ENCODE data around the gene CEP164. TPM values are rescaled to one million over a fixed set of nuclear protein-coding genes. Genes with fewer than 3 reads are reported as not detected.

Gene CEP164
- total and polyA plus RNA-seq, 9 of the 15 experiments (the other 6 are each of a cell fraction or from before 2014, with no cell fraction given), result 2.1 to 16.5 (median 10.4) TPM

DNA sequence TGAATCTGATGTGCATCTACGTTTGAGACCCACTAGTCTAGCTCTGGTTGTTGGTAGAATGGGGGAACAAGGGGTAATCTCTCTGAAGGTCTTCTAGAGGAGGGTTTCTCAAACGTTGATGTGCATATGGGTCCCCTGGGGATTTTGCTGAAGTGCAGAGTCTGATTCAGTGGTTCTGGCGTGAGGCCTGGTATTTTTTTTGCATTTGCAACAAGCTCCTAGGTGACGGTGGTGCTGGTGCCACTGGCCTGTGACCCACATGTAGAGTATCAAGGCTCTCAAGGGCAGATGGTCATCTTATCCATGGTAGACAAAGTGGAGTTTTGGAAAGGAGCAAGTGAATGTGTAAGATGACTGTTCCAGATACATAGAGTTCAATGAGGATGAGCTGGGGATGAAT, 97.1 kb downstream of the CEP164 start:
- Histone ChIP-seq H3K9me3 (replicated peaks; ENCODE audit: control insufficient read depth, insufficient read depth, low read depth, low read length) (no peaks in the 10 kb centered on the region), H3K36me3 (ENCODE audit: control insufficient read depth, insufficient read depth, low read length) (no peaks in the 10 kb centered on the region), H3K27ac (ENCODE audit: extremely low read depth, low read depth, low read length) (no peak overlapping the region), H3K27me3 (ENCODE audit: control insufficient read depth in 2 of 2, insufficient read depth in 2 of 2, low read length in 2 of 2) (peaks cover 43 to 75% of the 10 kb centered on the region in 2 experiments), H3K4me2 (ENCODE audit: insufficient read depth, low read length) (no peak overlapping the region), H3K9me1 (ENCODE audit: control insufficient read depth, insufficient read depth, low read length) (no peaks in the 10 kb centered on the region), H4K20me1 (replicated peaks; ENCODE audit: control insufficient read depth, insufficient read depth, low read length) (peaks cover 23% of the 10 kb centered on the region), H3K9ac (ENCODE audit: insufficient read depth in 1 of 2, low read depth in 2 of 2, low read length in 2 of 2) (no peak overlapping the region), H3K4me1 (replicated peaks in 1 of 2; ENCODE audit: control insufficient read depth in 2 of 2, insufficient read depth in 2 of 2, low read length in 2 of 2) (peaks cover 0 to 5% of the 10 kb centered on the region in 2 experiments; a peak in 3 of 5 replicates), H2AFZ (ENCODE audit: low read depth, low read length) (no peak overlapping the region), H3K4me3 (no peak overlapping the region), H3K79me2 (ENCODE audit: control insufficient read depth, insufficient read depth, low read length) (no peaks in the 10 kb centered on the region)
- FAIRE-seq (no peak), DNase-seq (ENCODE audit: extremely low read depth in 1 of 4, low spot score in 3 of 4) (no peak), ATAC-seq (no peak)
- TF ChIP-seq, protein P1, sequence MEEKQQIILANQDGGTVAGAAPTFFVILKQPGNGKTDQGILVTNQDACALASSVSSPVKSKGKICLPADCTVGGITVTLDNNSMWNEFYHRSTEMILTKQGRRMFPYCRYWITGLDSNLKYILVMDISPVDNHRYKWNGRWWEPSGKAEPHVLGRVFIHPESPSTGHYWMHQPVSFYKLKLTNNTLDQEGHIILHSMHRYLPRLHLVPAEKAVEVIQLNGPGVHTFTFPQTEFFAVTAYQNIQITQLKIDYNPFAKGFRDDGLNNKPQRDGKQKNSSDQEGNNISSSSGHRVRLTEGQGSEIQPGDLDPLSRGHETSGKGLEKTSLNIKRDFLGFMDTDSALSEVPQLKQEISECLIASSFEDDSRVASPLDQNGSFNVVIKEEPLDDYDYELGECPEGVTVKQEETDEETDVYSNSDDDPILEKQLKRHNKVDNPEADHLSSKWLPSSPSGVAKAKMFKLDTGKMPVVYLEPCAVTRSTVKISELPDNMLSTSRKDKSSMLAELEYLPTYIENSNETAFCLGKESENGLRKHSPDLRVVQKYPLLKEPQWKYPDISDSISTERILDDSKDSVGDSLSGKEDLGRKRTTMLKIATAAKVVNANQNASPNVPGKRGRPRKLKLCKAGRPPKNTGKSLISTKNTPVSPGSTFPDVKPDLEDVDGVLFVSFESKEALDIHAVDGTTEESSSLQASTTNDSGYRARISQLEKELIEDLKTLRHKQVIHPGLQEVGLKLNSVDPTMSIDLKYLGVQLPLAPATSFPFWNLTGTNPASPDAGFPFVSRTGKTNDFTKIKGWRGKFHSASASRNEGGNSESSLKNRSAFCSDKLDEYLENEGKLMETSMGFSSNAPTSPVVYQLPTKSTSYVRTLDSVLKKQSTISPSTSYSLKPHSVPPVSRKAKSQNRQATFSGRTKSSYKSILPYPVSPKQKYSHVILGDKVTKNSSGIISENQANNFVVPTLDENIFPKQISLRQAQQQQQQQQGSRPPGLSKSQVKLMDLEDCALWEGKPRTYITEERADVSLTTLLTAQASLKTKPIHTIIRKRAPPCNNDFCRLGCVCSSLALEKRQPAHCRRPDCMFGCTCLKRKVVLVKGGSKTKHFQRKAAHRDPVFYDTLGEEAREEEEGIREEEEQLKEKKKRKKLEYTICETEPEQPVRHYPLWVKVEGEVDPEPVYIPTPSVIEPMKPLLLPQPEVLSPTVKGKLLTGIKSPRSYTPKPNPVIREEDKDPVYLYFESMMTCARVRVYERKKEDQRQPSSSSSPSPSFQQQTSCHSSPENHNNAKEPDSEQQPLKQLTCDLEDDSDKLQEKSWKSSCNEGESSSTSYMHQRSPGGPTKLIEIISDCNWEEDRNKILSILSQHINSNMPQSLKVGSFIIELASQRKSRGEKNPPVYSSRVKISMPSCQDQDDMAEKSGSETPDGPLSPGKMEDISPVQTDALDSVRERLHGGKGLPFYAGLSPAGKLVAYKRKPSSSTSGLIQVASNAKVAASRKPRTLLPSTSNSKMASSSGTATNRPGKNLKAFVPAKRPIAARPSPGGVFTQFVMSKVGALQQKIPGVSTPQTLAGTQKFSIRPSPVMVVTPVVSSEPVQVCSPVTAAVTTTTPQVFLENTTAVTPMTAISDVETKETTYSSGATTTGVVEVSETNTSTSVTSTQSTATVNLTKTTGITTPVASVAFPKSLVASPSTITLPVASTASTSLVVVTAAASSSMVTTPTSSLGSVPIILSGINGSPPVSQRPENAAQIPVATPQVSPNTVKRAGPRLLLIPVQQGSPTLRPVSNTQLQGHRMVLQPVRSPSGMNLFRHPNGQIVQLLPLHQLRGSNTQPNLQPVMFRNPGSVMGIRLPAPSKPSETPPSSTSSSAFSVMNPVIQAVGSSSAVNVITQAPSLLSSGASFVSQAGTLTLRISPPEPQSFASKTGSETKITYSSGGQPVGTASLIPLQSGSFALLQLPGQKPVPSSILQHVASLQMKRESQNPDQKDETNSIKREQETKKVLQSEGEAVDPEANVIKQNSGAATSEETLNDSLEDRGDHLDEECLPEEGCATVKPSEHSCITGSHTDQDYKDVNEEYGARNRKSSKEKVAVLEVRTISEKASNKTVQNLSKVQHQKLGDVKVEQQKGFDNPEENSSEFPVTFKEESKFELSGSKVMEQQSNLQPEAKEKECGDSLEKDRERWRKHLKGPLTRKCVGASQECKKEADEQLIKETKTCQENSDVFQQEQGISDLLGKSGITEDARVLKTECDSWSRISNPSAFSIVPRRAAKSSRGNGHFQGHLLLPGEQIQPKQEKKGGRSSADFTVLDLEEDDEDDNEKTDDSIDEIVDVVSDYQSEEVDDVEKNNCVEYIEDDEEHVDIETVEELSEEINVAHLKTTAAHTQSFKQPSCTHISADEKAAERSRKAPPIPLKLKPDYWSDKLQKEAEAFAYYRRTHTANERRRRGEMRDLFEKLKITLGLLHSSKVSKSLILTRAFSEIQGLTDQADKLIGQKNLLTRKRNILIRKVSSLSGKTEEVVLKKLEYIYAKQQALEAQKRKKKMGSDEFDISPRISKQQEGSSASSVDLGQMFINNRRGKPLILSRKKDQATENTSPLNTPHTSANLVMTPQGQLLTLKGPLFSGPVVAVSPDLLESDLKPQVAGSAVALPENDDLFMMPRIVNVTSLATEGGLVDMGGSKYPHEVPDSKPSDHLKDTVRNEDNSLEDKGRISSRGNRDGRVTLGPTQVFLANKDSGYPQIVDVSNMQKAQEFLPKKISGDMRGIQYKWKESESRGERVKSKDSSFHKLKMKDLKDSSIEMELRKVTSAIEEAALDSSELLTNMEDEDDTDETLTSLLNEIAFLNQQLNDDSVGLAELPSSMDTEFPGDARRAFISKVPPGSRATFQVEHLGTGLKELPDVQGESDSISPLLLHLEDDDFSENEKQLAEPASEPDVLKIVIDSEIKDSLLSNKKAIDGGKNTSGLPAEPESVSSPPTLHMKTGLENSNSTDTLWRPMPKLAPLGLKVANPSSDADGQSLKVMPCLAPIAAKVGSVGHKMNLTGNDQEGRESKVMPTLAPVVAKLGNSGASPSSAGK (IDR thresholded peaks at IDR 0.05), result no peak
- TF ChIP-seq CCNT2 (IDR thresholded peaks at IDR 0.05; ENCODE audit: borderline replicate concordance, extremely low read depth, insufficient read length, low read depth, low read length) (no peak), STAT5B (CRISPR knock-in tag; IDR thresholded peaks at IDR 0.05) (no peak)
- TF ChIP-seq, protein P2, sequence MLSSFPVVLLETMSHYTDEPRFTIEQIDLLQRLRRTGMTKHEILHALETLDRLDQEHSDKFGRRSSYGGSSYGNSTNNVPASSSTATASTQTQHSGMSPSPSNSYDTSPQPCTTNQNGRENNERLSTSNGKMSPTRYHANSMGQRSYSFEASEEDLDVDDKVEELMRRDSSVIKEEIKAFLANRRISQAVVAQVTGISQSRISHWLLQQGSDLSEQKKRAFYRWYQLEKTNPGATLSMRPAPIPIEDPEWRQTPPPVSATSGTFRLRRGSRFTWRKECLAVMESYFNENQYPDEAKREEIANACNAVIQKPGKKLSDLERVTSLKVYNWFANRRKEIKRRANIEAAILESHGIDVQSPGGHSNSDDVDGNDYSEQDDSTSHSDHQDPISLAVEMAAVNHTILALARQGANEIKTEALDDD (IDR thresholded peaks at IDR 0.05), result no peak
- TF ChIP-seq, protein P3, sequence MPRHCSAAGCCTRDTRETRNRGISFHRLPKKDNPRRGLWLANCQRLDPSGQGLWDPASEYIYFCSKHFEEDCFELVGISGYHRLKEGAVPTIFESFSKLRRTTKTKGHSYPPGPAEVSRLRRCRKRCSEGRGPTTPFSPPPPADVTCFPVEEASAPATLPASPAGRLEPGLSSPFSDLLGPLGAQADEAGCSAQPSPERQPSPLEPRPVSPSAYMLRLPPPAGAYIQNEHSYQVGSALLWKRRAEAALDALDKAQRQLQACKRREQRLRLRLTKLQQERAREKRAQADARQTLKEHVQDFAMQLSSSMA (CRISPR knock-in tag; IDR thresholded peaks at IDR 0.05), result no peak
- BruUV-seq (replicated peaks), result no TSS peak
- CTCF ChIA-PET (ENCODE audit: low intra/inter-chr PET ratio), result interaction anchor here (1.2 kb wide), 1 partner anchor 385 kb away, joined by 4 read pairs; no protein-coding TSS in a partner anchor
- in situ Hi-C loops (cut with MboI) (loop anchor here (10.0 kb wide), 1 partner anchor 630 kb away; no protein-coding TSS in a partner anchor), intact Hi-C loops (cut with micrococcal nuclease) (loop anchor here (10.0 kb wide), 1 partner anchor 520 kb away; no protein-coding TSS in a partner anchor)
- POLR2A ChIA-PET, result interaction anchor here (1.3 to 1.4 kb wide), 2 partner anchors 16 to 35 kb away, joined by 4 to 7 read pairs; no protein-coding TSS in a partner anchor
- 0% methylated on average over 4 of the region's 4 CpGs for WGBS (ENCODE audit: insufficient coverage, low coverage, missing lambda C conversion rate)
